GM12878 (cell line): ENCODE results near the gene MMP15.

Source experiments
- CEBPB ChIP-seq, 2 experiments: fragments of 150-350 bp in 1 of 2; IDR thresholded peaks; 2 replicates each; pipeline ENCODE4 v1.6.1; 2012 to 2014; ENCODE audit warnings: low read depth in 2 of 2, low read length in 2 of 2, borderline replicate concordance in 1 of 2, inconsistent platforms in 1 of 2
- CTCF ChIP-seq, 3 experiments: IDR thresholded peaks in 2 of 3; conservative IDR thresholded peaks in 1 of 3; 2 replicates each; pipeline ENCODE4 v1.5.1; 2011; ENCODE audit warnings: low read depth in 3 of 3, low read length in 3 of 3, mild to moderate bottlenecking in 3 of 3, control low read depth in 2 of 3, moderate library complexity in 2 of 3, inconsistent platforms in 1 of 3, mixed read lengths in 1 of 3; ENCODE audit not compliant: control insufficient read depth in 2 of 3, insufficient read depth in 1 of 3; ENCODE audit errors: extremely low read depth in 1 of 3
- EGR1 ChIP-seq, 2 experiments: IDR thresholded peaks; 1 replicate in 1 of 2; 2 replicates in 1 of 2; pipeline ENCODE4 v1.6.1; 2011 to 2012; ENCODE audit warnings: low read depth in 2 of 2, low read length in 2 of 2, borderline replicate concordance in 1 of 2, mild to moderate bottlenecking in 1 of 2, moderate library complexity in 1 of 2
- EZH2 ChIP-seq: IDR thresholded peaks from 2 replicates; pipeline ENCODE4 v1.6.1; 2012; ENCODE audit warnings: low read depth, mild to moderate bottlenecking, control low read depth, inconsistent platforms, low read length, borderline replicate concordance; ENCODE audit not compliant: control insufficient read depth
- KDM1A ChIP-seq: fragments of 200-600 bp; sonication (generic); IDR thresholded peaks from 2 replicates; pipeline ENCODE4 v1.6.1; 2016; ENCODE audit warnings: borderline replicate concordance
- SMC3 ChIP-seq: IDR thresholded peaks from 2 replicates; pipeline ENCODE4 v1.6.1; 2011; ENCODE audit warnings: low read length, improper control_type of control experiment, borderline replicate concordance
- SPI1 ChIP-seq: IDR thresholded peaks from 2 replicates; pipeline ENCODE4 v1.6.1; 2011; ENCODE audit warnings: low read depth, mild to moderate bottlenecking, low read length, moderate library complexity, borderline replicate concordance; ENCODE audit not compliant: insufficient read depth
- ZNF24 ChIP-seq: fragments of 450-650 bp; IDR thresholded peaks from 2 replicates; pipeline ENCODE4 v1.6.1; 2017; ENCODE audit warnings: antibody characterized with exemption, mild to moderate bottlenecking

GRCh38 chr16:58021661-58022551 lies 3.6 kb upstream of the MMP15 start:
- TF ChIP-seq SPI1, result no peak
- TF ChIP-seq CEBPB (IDR thresholded peaks at IDR 0.05; ENCODE audit: borderline replicate concordance in 1 of 2, low read depth in 2 of 2, low read length in 2 of 2), result no peak
- TF ChIP-seq EZH2, result no peak
- no peak for TF ChIP-seq KDM1A
- no peak for TF ChIP-seq CTCF (IDR thresholded peaks at IDR 0.05 in 2 of 3, conservative IDR thresholded peaks at IDR 0.05 in 1 of 3; ENCODE audit: control insufficient read depth in 2 of 3, extremely low read depth in 1 of 3, insufficient read depth in 1 of 3, low read depth in 3 of 3, low read length in 3 of 3)
- TF ChIP-seq SMC3, result no peak
- no peak for TF ChIP-seq ZNF24
- no peak for TF ChIP-seq EGR1 (IDR thresholded peaks at IDR 0.05; ENCODE audit: borderline replicate concordance in 1 of 2, low read depth in 2 of 2, low read length in 2 of 2)
